HG03575 (cell line): ENCODE measurements around the gene APOL6.

Experiments used
- ATAC-seq: cut with Tn5 transposase; IDR thresholded peaks from one replicate; pipeline ENCODE4 v1.9.1; 2021; ENCODE audit not compliant: unreplicated experiment, insufficient number of reproducible peaks, low FRiP score; ENCODE audit errors: extremely low read depth

Gene APOL6

DNA sequence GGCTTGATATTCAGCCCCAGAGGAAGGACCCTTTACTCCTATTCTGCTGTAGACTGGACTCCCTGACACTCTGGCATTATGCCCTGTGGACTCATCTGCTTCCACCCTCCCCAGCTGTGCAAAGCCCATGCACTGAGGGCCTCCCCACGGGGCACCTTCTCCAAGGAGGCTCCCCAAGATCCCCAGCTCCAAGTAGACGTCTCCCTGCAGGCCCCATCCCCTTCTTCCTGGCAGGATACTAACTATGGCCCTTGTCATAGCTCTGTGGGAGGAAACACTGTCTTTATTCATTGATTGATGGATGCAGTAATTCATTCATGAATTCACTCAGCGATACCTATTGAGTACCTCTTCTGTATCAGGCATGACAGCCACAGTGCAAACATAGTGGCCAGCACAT is 15.3 kb upstream of the APOL6 start:
- no peak for ATAC-seq

DNA sequence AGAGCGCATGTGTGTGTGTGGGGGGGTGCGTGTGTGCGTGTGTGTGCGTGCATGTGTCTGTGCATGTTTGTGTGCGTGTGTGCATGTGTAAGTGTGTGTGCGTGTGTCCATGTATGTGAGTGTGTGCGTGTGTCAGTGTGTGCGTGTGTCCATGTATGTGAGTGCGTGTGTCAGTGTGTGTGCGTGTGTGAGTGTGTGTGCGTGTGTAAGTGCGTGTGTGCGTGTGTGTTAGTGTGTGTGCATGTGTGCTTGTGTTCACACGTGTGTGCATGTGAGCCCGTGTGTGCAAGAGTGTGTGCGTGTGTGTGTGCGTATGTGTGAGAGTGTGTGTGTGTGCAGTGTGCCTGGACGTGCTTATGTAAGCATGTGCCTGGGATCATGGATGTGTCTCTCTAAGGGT is 14.7 kb upstream of the APOL6 start:
- no peak for ATAC-seq

DNA sequence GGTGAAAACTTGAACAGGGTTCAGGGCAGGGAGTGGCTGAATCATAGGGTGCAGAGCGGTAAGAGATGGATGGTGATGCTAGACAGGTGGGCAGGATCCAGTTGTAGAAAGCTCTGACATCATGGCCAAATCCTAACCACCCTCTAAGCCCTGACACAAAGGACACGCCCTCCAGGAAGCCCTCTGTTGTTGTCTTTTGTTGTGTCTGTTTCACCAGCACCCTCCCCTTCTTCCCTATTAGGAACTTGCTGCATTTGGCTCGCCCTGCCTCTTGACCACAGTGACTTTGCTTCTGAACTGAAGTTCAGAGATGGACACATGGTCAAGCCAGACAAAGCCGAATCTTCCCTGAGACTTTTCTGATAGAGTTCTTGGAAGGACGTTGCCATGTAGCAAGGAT is 14.2 kb upstream of the APOL6 start:
- no peak for ATAC-seq

DNA sequence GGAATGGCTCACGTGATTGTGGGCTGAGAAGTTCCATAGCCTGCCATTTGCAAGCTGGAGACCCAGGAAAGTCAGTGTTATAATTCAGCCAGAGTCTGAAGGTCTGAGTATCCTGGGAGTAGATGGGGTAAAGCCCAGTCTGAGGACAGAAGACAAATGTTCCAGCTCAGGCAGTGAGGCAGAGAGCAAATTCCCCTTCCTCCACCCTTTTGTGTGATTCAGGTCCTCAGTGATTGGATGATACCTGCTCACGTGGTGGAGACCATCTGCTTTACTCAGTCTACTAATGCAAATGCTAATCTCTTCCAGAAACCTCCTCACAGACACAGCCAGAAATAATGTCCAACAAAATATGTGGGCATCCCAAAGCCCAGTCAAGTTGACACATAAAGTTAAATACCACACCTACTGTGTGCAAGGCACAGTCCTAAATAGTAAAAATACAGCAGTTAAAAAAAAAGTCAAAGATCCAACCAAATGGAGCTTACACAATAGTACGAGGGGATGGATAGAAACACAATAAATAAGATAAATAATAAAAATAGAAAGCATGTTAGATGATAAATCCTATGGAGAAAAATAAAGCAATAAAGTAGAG is 13.2 kb upstream of the APOL6 start:
- no peak for ATAC-seq

DNA sequence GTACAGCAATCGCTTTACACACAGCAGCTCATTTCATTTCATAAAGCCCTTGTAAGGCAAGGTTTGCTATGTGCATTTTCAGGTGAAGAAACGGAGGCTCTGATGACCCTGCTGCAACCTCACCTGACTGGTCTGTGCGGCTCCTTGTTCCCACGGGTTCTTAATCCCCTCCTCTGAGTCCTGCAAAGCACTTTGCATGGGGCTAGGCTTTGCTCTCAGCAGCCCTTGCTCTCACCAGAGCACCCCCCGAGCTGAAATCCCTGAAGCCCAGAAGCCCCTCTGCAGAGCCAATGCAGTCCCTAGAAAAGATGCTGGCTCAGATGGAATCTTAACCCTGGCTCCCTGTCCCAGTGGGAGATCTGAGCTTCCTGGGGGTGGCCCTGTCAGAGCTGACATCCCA is 11.0 kb upstream of the APOL6 start:
- no peak for ATAC-seq

DNA sequence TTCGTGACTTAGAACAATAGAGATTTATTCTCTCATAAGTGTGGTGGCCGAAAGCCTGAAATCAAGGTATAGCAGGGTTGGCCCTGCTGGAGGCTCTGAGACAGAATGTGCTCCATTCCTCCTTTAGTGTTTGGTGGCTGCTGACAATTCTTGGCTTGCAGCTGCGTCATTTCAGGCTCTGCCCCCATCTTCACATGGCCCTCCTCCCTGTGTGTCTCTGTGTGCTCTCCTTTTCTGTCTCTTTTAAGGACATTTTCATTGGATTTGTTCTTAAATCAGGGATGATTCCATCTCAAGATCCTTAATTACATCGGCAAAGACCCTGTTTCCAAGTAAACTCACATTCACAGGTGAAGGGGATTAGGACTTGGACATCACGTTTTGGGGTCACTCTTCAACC is 10.2 kb upstream of the APOL6 start:
- ATAC-seq: no peak

DNA sequence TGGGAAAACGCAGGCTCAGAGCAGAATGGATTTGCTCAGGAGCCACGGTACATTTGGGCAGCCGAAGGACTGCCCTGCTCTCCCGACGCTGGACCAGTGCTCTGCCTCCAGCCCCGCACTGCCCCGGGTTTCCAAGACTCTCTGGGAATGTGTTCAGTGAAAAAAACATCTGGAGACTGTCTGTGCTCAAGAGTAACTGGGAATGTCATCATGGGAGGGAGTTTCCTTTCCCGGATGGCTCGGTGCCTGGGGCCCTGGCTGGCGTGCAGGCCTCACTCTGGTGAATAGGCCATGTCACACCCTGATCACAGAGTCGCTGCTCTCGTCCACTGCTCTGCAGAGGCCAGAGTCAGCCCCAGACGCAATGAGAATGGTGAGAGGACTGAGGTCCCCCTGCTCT is 9.8 kb upstream of the APOL6 start:
- ATAC-seq: no peak

DNA sequence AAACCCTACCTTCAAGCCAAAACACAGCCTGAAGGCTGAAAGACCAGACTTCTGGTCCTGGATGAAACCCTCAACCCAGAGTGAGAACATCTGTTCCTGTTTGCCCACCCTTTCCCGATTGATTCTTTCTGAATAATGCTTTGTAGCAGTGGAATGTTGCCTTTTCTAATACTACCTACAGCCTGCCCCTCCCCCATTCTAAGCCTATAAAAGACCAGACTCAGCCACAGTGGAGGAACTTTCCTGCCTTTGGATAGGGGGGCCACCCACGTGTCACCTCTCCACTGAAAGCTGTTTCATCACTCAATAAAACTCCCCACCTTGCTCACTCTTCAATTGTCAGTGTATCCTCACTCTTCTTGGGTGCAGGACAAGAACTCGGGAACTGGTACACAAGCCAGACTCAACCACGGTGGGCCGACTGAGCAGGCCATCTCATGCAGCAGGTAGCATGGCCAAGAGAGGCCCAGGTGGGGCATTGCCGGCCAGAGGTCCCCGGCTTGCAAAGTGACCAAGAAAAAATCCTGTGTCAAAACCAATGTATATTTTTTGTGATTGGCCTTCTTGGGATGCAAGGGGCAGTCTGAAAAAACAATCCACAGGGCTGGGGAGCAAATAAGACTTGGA is 6.6 kb upstream of the APOL6 start:
- ATAC-seq: no peak

DNA sequence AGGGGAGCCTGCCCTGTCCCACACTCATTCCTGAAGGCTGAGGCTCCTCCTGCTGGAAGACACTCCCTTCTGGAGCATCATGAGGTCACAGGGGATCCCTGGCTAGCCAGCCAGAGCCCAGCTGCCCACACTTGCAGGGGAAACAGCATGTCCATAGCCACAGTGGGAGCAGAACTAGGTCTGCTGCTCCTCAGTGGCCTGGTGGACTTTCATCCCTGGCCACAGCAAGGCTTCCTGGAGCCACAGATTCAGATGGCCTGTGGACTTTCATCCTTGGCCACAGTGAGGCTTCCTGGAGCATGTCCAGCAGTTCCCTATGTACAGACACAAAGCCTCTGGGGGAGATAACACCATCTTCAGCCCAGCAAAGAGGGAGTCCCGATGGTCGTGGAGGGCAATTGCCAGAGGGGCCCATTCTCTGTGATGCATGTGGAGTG is 5.9 kb upstream of the APOL6 start:
- no peak for ATAC-seq

DNA sequence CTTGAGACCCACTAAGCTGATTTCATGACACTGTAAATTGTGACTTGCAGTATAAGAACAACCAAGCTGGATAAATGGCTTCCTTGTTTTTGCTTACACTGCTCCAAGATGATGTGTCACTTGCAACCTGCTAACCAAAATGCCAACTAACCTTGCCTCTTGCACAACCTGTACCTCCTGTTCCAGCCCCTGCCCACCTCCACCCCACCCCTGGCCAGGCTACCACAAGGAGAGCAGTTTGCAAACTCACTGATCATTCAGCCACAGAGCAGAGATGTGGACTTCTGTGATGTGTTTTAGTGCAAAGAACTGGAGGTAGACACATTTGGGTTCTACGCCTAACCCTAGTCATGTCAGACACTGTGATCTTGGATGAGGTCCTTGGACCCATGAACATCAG is 4.3 kb upstream of the APOL6 start:
- ATAC-seq: no peak

DNA sequence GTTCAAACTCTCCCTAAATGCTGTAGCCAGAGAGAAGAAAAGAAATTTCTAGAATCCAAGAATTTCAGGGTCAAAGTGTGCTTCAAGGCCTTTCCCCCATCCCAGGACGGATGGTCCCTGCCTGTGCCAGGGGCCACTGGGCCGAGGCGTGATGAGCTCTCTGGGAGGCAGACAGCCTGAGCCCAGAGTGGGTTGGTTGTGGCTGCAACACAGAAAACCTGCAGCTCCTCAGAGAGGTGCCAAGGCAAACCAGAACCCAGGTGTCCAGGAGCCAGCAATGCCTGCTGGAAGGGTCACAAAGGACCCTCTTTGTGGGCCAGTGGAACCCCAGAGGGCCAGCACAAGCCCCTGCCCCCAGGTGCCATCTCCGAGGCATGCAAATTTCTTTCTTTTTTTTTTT is 2.6 kb upstream of the APOL6 start:
- no peak for ATAC-seq

DNA sequence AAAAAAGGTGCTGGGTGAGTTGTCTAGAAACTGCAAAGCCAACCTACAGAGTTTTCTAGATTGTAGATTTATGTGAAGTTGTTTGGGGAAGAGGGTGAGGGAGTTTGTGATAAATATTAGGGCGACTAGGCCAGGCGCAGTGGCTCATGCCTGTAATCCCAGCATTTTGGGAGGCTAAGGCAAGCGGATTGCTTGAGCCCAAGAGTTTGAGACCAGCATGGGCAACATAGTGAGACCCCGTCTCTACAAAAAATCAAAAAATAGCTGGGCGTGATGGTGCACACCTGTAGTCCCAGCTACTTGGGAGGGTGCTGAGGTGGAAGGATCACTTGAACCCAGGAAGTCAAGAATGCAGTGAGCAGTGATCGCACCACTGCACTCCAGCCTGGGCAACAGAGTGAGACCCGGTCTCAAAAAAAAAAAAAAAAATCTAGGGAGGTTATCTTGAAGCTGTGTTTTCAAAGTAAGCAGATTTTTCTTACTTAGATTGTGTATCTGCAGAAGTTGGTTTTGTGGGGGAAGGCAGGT is 844 bp downstream of the APOL6 start:
- no peak for ATAC-seq

DNA sequence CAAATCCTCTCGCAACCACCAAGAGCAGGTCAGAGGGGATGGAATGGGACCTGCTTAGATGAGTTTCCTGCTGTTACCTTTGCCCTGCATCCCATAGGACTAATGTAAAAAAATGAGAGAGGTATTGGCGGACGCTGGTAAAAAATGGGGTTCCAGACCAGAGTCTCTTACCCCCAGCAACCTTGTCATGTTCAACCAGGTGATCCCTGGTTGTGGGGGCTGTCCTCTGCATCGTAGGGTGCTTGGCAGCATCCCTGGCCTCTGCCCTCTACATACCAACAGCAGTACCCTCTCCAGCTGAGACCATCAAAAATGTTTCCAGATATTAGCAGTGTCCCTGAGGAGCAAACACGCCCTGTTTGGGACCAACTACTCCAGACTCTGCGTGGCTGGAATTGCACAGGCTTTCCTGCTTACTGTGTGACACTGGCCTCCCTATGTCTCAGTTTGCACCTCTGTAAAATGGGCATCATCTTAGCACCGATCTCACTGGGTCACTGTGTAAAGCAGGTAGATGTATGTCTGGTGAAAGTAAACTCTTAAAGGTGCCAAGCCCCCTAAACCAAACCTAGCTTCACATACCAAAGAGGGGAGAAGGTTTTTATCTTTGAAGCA is 1.5 kb downstream of the APOL6 start:
- ATAC-seq: no peak

DNA sequence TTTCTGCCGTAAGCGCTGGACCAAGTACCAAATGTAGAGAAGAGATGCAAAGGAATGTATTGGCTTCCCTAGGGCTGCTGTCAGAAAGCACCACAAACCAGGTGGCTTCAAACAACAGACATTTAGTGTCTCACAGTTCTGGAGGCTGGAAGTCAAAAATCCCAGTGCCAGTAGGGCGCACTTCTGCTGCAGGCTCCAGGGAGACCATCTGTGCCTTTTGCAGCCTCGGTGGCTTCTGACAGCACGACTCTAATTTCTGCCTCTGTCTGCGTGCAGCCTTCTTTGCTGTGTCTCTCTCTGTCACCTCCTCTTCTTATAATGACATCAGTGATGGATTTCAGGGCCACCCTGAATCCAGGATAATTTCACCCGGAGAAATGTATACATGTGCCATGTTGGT is 2.8 kb downstream of the APOL6 start:
- no peak for ATAC-seq

DNA sequence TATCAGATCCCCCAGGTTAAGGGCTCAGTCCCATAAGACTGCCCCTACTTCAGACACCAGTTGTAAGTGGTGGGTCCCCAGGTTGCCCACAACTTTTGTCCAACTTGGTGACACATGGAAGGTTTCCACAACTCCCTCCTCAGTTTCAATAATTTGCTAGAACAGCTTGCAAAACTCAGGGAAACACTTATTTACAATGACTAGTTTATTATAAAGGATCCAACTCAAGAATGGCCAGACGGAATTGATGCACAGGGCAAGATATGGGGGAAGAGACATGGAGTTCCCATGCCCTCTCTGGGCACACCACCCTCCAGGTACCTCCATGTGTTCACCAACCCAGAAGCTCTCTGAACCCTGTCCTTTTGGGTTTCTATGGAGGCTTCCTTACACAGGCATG is 5.6 kb downstream of the APOL6 start:
- no peak for ATAC-seq

DNA sequence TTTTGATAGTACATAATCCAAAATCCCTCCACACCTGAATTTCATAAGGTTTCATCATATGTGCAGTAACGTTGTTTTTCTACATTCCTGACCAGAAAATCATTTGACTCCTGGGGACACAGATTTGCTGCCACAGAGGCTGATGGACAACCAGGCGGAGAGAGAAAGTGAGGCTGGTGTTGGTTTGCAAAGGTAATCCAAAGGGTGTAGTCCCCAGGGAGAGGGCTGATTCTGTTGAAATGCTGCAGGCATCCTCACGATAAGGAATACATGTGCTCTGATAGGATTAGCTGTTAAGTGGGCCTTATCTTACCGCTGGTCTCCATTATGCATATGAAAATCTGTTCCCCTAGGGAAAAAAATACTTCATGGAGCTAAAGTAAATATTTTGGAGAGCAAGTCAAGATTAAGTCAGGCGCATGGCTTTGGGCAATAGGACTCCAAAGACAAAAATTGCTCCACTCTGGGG is 8.1 kb downstream of the APOL6 start:
- no peak for ATAC-seq

DNA sequence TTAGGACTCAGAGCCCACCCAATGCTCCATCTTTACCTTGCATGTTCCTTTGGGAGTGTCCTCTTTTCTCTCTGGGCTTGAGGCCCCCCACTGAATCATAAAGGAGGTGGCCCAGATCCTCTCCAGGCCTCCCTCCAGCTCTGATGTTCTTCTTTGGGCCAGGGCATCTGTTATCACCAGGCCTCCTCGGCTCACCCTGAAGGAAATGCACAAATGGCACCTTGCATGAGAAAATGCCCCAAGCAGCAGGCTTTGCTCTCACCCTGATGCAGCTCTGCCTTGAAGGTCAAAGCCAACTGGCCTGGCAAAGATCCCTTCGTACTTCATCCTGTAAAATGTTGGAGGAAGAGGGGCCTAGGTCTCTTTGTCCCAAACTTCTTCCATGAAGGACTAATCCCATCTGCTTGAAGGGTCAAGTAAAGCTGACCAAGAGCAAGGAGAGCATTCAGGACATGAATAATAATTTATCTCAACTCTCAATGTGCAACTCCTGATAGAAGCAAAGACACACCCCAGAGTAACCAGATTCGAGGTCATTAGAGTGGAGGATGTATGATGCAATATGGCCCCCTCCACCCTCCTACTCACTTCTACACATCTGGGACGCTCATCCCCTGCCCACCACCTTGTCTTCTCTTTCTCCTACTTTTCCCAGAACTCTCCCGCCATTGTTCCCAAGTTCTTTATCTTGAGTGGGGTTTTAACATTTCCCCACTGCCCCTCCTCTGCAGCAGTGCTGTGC is 9.5 kb downstream of the APOL6 start:
- no peak for ATAC-seq

DNA sequence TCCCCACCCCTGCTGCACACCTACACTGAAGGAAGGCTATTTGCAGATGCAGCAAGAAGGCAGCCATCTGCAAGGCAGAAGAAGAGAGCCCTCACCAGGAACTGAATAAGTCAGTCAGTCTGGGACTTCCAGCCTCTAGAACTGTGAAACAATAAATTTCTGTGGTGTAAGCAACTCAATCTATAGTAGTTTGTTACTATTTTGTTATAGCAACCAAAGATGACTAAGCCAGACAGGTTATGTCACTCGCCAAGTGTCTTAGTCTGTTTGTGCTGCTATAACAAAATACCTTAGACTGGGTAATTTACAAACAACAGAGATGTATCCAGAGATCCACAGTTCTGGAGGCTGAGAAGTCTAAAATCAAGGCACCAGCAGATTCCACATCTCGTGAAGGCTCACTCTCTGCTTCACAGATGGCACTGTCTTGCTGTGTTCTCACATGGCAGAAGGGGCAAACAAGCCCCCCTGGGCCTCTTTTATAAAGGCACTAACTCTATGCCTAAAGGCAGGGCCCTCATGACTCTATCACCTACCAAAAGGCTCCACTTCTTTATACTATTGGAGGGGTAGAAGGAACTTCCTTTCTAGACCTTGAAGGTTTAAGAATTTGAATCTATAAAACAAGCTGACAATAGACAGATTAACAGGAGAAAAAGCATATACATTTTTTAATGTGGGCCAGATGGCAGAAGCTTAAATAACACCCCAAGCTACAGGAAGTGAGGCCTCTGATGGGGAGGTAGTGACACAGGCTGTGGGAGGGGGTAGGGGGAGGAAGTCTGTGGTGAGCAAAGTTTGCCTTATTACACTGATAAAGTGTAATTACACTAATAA is 12.3 kb downstream of the APOL6 start:
- ATAC-seq: no peak

DNA sequence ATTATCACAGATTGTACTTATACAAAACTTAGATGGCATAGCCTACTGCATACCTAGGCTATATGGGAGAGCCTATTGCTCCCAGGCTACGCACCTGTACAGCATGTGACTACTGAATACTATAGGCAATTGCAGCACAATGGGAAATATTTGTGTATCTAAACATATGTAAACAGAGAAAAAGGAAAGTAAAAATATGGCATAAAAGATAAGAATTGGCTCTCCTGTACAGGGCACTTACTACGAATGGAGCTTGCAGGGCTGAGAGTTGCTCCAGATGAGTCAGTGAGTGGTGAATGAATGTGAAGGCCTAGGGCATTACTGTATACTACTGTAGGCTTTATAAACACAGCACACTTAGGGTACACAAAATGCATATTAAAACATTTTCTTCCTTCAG is 13.2 kb downstream of the APOL6 start:
- ATAC-seq: no peak
